H1 (cell line): ENCODE measurements around the gene PATJ. TPM values are rescaled to one million over a fixed set of nuclear protein-coding genes. Genes with fewer than 3 reads are reported as not detected.
"Not testable (repeated sequence)": the region's sequence is repeated elsewhere in the genome, so short reads cannot be mapped to it uniquely, and the experiment has no call there.

ENCODE experiments used
- CTCF ChIA-PET: fragments of 300-600 bp; sonication (Branson Sonifier 250); formaldehyde crosslinking; loops from one replicate; lab custom pipeline; 2021; ENCODE audit not compliant: partially characterized antibody; lab: Charles Lee
- POLR2A ChIA-PET: fragments of 300-600 bp; sonication (Branson Sonifier 250); formaldehyde crosslinking; loops from one replicate; lab custom pipeline; 2021; ENCODE audit warnings: inconsistent platforms; ENCODE audit not compliant: partially characterized antibody; lab: Charles Lee
- DNase-seq, 2 experiments: peaks; one replicate each; pipeline versions ENCODE4 v3.0.0 to v3.0.0-alpha.2; 2010 to 2022; ENCODE audit warnings: low spot score in 2 of 2, low read depth in 1 of 2, mixed read lengths in 1 of 2
- FAIRE-seq: peaks from 2 replicates; lab custom pipeline; 2011; peaks lifted over from hg19 to GRCh38; lab: Jason Lieb, UNC
- H2AFZ ChIP-seq: 2 replicates; pipeline ENCODE4 v1.8.1; 2012; ENCODE audit warnings: low read length, inconsistent platforms
- H2AK5ac ChIP-seq: 2 replicates; pipeline ENCODE4 v1.6.1; 2013; ENCODE audit warnings: low read depth, low read length
- H2BK120ac ChIP-seq: replicated peaks from 2 replicates; pipeline ENCODE3; 2013; ENCODE audit warnings: low read depth, low read length, inconsistent platforms
- H2BK12ac ChIP-seq: 2 replicates; pipeline ENCODE4 v1.6.1; 2013; ENCODE audit warnings: low read depth, low read length
- H2BK15ac ChIP-seq: 2 replicates; pipeline ENCODE4 v1.6.1; 2013; ENCODE audit warnings: low read length
- H2BK20ac ChIP-seq: 2 replicates; pipeline ENCODE4 v1.6.1; 2013; ENCODE audit warnings: low read length
- H2BK5ac ChIP-seq: 2 replicates; pipeline ENCODE4 v1.6.1; 2013; ENCODE audit warnings: low read depth, low read length
- H3K14ac ChIP-seq: 2 replicates; pipeline ENCODE4 v1.6.1; 2013; ENCODE audit warnings: inconsistent platforms; ENCODE audit not compliant: insufficient read length
- H3K18ac ChIP-seq: 2 replicates; pipeline ENCODE4 v1.6.1; 2013; ENCODE audit warnings: low read length; ENCODE audit errors: extremely low read depth
- H3K23ac ChIP-seq: 2 replicates; pipeline ENCODE4 v1.6.1; 2013; ENCODE audit warnings: inconsistent platforms; ENCODE audit not compliant: insufficient read length
- H3K23me2 ChIP-seq: 2 replicates; pipeline ENCODE4 v1.6.1; 2013; ENCODE audit warnings: low read depth, low read length
- H3K27ac ChIP-seq: 2 replicates; pipeline ENCODE4 v1.6.1; 2011; ENCODE audit warnings: low read depth, low read length, inconsistent platforms
- H3K27me3 ChIP-seq, 4 experiments: replicated peaks in 1 of 4; 1 replicate in 1 of 4; 2 replicates in 3 of 4; pipeline versions ENCODE4 v1.6.1 to v1.8.1; 2011 to 2013; ENCODE audit warnings: low read length in 3 of 4, mild to moderate bottlenecking in 3 of 4, inconsistent platforms in 2 of 4, mixed read lengths in 2 of 4, moderate library complexity in 1 of 4; ENCODE audit not compliant: control insufficient read depth in 3 of 4, insufficient read depth in 3 of 4; ENCODE audit errors: extremely low read depth in 1 of 4
- H3K36me3 ChIP-seq, 4 experiments: 2 replicates each; pipeline versions ENCODE4 v1.6.1 to v1.8.1; 2011 to 2013; ENCODE audit warnings: mild to moderate bottlenecking in 4 of 4, low read length in 3 of 4, moderate library complexity in 2 of 4, control low read depth in 1 of 4, inconsistent platforms in 1 of 4; ENCODE audit not compliant: insufficient read depth in 4 of 4, control insufficient read depth in 2 of 4
- H3K4ac ChIP-seq: replicated peaks from 2 replicates; pipeline ENCODE3; 2013; ENCODE audit warnings: low read length, low read depth, mixed read lengths, inconsistent platforms; ENCODE audit not compliant: insufficient read length
- H3K4me1 ChIP-seq, 4 experiments: replicated peaks in 1 of 4; 1 replicate in 1 of 4; 2 replicates in 3 of 4; pipeline versions ENCODE4 v1.6.1 to v1.8.1; 2011 to 2013; ENCODE audit warnings: low read length in 3 of 4, inconsistent platforms in 2 of 4, mixed read lengths in 1 of 4; ENCODE audit not compliant: insufficient read depth in 4 of 4, control insufficient read depth in 3 of 4
- H3K4me2 ChIP-seq, 2 experiments: 2 replicates each; pipeline versions ENCODE4 v1.6.1 to v1.8.1; 2011 to 2013; ENCODE audit warnings: low read depth in 2 of 2, low read length in 2 of 2, control low read depth in 1 of 2, inconsistent platforms in 1 of 2, mild to moderate bottlenecking in 1 of 2; ENCODE audit not compliant: insufficient read depth in 1 of 2
- H3K4me3 ChIP-seq, 4 experiments: fragments of 200-600, 300-600 bp in 1 of 4; sonication (generic), shearing (Covaris generic), sonication (Bioruptor Twin) in 1 of 4; 2 replicates each; pipeline versions ENCODE4 v1.5.1 to v1.8.1; 2011 to 2016; ENCODE audit warnings: low read length in 4 of 4, low read depth in 3 of 4, control low read depth in 2 of 4, inconsistent platforms in 2 of 4, mild to moderate bottlenecking in 2 of 4, mixed read lengths in 1 of 4, moderate library complexity in 1 of 4; ENCODE audit not compliant: insufficient read depth in 2 of 4; ENCODE audit errors: extremely low read depth in 1 of 4
- H3K56ac ChIP-seq: replicated peaks from 2 replicates; pipeline ENCODE3; 2013; ENCODE audit warnings: low read depth, mild to moderate bottlenecking, mixed read lengths, low read length, inconsistent platforms; ENCODE audit not compliant: insufficient read length
- H3K79me1 ChIP-seq: 2 replicates; pipeline ENCODE4 v1.6.1; 2013; ENCODE audit warnings: low read depth, low read length, control low read depth
- H3K79me2 ChIP-seq, 2 experiments: 2 replicates each; pipeline versions ENCODE4 v1.6.1 to v1.8.1; 2012 to 2013; ENCODE audit warnings: low read length in 2 of 2, mild to moderate bottlenecking in 2 of 2, inconsistent platforms in 1 of 2; ENCODE audit not compliant: insufficient read depth in 2 of 2, control insufficient read depth in 1 of 2
- H3K9ac ChIP-seq, 4 experiments: replicated peaks in 1 of 4; 1 replicate in 1 of 4; 2 replicates in 3 of 4; pipeline versions ENCODE4 v1.6.1 to v1.8.1; 2011 to 2013; ENCODE audit warnings: low read depth in 3 of 4, low read length in 3 of 4, control low read depth in 2 of 4, mild to moderate bottlenecking in 2 of 4, moderate library complexity in 2 of 4, inconsistent platforms in 1 of 4; ENCODE audit errors: extremely low read depth in 1 of 4
- H3K9me3 ChIP-seq, 2 experiments: 2 replicates each; pipeline versions ENCODE4 v1.6.1 to v1.8.1; 2012 to 2013; ENCODE audit warnings: mild to moderate bottlenecking in 2 of 2, moderate library complexity in 2 of 2, control low read depth in 1 of 2, inconsistent platforms in 1 of 2, low read depth in 1 of 2, low read length in 1 of 2, mixed read lengths in 1 of 2; ENCODE audit not compliant: insufficient read depth in 2 of 2
- H4K20me1 ChIP-seq, 2 experiments: replicated peaks in 1 of 2; 2 replicates each; pipeline versions ENCODE3 to v1.8.1; 2011 to 2013; ENCODE audit warnings: inconsistent platforms in 2 of 2, low read length in 2 of 2, mild to moderate bottlenecking in 1 of 2; ENCODE audit not compliant: insufficient read depth in 2 of 2, control insufficient read depth in 1 of 2
- H4K5ac ChIP-seq: 2 replicates; pipeline ENCODE4 v1.6.1; 2013; ENCODE audit warnings: low read length, low read depth, mixed read lengths, inconsistent platforms; ENCODE audit not compliant: insufficient read length
- H4K8ac ChIP-seq: 2 replicates; pipeline ENCODE4 v1.8.0; 2013; ENCODE audit warnings: mild to moderate bottlenecking, moderate library complexity, low read length, inconsistent platforms; ENCODE audit not compliant: insufficient read depth; ENCODE audit errors: extremely low read depth
- H4K91ac ChIP-seq: replicated peaks from 2 replicates; pipeline ENCODE3; 2013; ENCODE audit warnings: low read length, mixed read lengths, inconsistent platforms; ENCODE audit not compliant: insufficient read length
- WGBS, 2 experiments: shearing (Covaris generic) in 1 of 2; methylation state at CpG; one replicate each; pipeline versions ENCODE4 v1.1.6 to v1.1.7; 2013 to 2015; ENCODE audit warnings: low lambda C conversion rate in 2 of 2, mixed read lengths in 2 of 2, inconsistent platforms in 1 of 2, low coverage in 1 of 2, missing lambda C conversion rate in 1 of 2; ENCODE audit not compliant: insufficient replicate concordance in 2 of 2, insufficient coverage in 1 of 2, insufficient read length in 1 of 2; ENCODE audit errors: extremely low coverage in 1 of 2, missing lambda C conversion rate in 1 of 2; 5-methylcytosine and 5-hydroxymethylcytosine counted together
- polyA plus RNA-seq, 7 experiments: library from polyadenylated mRNA; depleted of rRNA in 3 of 7; stranded (reverse) in 5 of 7; unstranded in 2 of 7; fragments of >200 nt in 5 of 7; fragments of 200-250 nt in 2 of 7; gene quantifications; 1 replicate in 5 of 7; 2 replicates in 1 of 7; 4 replicates in 1 of 7; pipeline versions ENCODE4 v1.2.1 to v1.2.3, GENCODE V29; 2011 to 2013; ENCODE audit warnings: missing spikeins in 2 of 7, mixed read lengths in 2 of 7
- total RNA-seq: library from RNA; stranded (reverse); fragmentation: NEBNext Ultra II Directional; extraction: Animal tissue kit (Norgen Biotek cat#: 25700); gene quantifications from 2 replicates; pipeline ENCODE4 v1.2.1, GENCODE V29; 2021

Gene PATJ
- total and polyA plus RNA-seq, 2 of the 8 experiments (the other 6 are each of a cell fraction or from before 2014, with no cell fraction given) = 8.2 to 55.6 TPM

- CTCF ChIA-PET, H3K23ac ChIP-seq, H2AK5ac ChIP-seq: not testable (repeated sequence)
Observed at GRCh38 chr1:61801047-61801446, 58.8 kb downstream of the PATJ start.

More at GRCh38 chr1:61801047-61801446, 58.8 kb downstream of the PATJ start:
- H3K36me3 ChIP-seq = peaks cover 4 to 49% (median 17%) of the 10 kb centered on the region in 4 experiments; a peak in 6 of 8 replicates
- H2BK12ac ChIP-seq, H3K14ac ChIP-seq, H4K20me1 ChIP-seq, H2BK15ac ChIP-seq, H4K91ac ChIP-seq, POLR2A ChIA-PET, H3K56ac ChIP-seq, H3K4me3 ChIP-seq, H3K23me2 ChIP-seq, FAIRE-seq, H3K4me2 ChIP-seq, H3K27me3 ChIP-seq, H3K9ac ChIP-seq, H2BK5ac ChIP-seq, H2BK20ac ChIP-seq, DNase-seq, H3K4me1 ChIP-seq, H3K79me2 ChIP-seq, H3K4ac ChIP-seq, H3K79me1 ChIP-seq, H2AFZ ChIP-seq, H3K18ac ChIP-seq, H4K8ac ChIP-seq, H3K9me3 ChIP-seq, H3K27ac ChIP-seq, H4K5ac ChIP-seq, H2BK120ac ChIP-seq: not testable (repeated sequence)
- WGBS, 2 experiments = 86% methylated on average over 1 of the region's 1 CpG; no CpG with 5 or more reads in 1 of the 2 experiments
